ENCODE results near the gene LRRC63. TPM values are rescaled to one million over a fixed set of nuclear protein-coding genes. Genes with fewer than 3 reads are reported as not detected.

Gene LRRC63
- total RNA-seq, 1 experiment from 2014 or later = not detected

DNA sequence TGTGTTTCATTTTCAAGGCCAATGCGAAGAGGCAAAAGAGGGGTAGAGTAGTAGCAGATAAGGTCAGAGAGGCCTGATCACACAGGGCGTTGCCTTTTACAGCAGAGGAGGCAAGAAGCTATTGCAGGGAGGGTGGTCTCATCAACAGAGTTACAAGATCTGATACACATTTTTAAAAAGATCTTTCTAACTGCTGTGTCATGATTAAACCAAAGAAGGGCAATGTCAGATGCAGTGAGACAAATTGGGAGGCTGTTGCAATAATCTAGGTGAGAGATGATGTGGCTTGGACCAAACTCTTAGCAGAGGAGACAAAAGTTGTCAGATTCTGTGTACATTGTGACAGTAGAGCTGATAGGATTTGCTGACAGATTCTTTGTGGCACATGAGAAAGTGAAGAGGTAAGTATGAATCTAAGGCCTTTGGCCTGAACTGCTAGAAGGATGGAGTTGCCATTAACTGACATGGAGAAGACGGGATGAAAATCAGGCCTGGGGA lies 13.0 kb upstream of the LRRC63 start:
- Histone ChIP-seq H3K79me2 (ENCODE audit: low read length) (no peaks in the 10 kb centered on the region), H3K27me3 (ENCODE audit: low read length) (no peaks in the 10 kb centered on the region), H2AFZ (ENCODE audit: low read length) (no peak overlapping the region), H3K36me3 (ENCODE audit: insufficient read depth, low read length) (no peaks in the 10 kb centered on the region), H3K9me3 (ENCODE audit: low read length) (no peaks in the 10 kb centered on the region), H3K4me3 (ENCODE audit: low read length) (no peak overlapping the region), H3K9ac (ENCODE audit: low read length) (no peak overlapping the region), H4K20me1 (ENCODE audit: insufficient read depth, low read depth, low read length) (no peaks in the 10 kb centered on the region), H3K4me2 (ENCODE audit: low read depth, low read length, poor library complexity, severe bottlenecking) (no peak overlapping the region), H3K27ac (ENCODE audit: low read length) (no peak overlapping the region), H3K4me1 (ENCODE audit: low read length) (no peaks in the 10 kb centered on the region), H3K9me2 (replicated peaks; ENCODE audit: insufficient read depth, low read length) (no peaks in the 10 kb centered on the region)
- no peak for DNase-seq

DNA sequence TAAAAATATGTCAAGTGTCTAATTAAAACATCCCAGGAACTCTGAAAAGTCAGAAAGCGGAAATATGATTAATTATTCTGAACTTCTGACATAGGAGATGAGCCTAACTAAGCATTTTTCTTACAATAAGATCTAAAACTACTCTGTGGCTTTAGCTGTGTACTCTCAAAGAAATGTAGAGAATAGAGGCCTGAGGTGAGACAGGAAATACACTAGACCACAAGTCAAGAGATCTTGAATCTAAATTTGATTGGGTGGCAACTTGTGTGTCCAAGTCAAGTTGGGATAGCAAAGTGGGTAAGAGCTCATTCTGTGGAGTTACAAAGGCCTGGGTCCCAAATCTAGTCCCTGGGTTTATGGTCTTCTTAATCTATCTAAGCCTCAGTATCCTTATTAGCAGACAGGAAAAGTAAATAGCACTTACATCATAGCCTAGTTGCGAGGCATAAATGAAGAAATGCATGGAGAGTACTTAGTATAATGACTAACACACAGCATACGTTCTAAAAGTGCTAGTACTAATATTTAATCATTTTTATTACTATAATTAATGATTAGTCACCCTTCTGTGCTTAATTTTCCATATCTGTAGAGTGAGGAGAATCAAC lies 9.4 kb upstream of the LRRC63 start:
- Histone ChIP-seq H3K4me1 (ENCODE audit: low read length) (no peaks in the 10 kb centered on the region), H3K36me3 (ENCODE audit: insufficient read depth, low read length) (no peaks in the 10 kb centered on the region), H3K27ac (ENCODE audit: low read length) (no peak overlapping the region), H4K20me1 (ENCODE audit: insufficient read depth, low read depth, low read length) (no peaks in the 10 kb centered on the region), H3K9ac (ENCODE audit: low read length) (no peak overlapping the region), H3K4me3 (ENCODE audit: low read length) (no peak overlapping the region), H3K27me3 (ENCODE audit: low read length) (no peaks in the 10 kb centered on the region), H3K79me2 (ENCODE audit: low read length) (no peaks in the 10 kb centered on the region), H3K4me2 (ENCODE audit: low read depth, low read length, poor library complexity, severe bottlenecking) (no peak overlapping the region), H2AFZ (ENCODE audit: low read length) (no peak overlapping the region), H3K9me3 (ENCODE audit: low read length) (no peaks in the 10 kb centered on the region), H3K9me2 (replicated peaks; ENCODE audit: insufficient read depth, low read length) (no peaks in the 10 kb centered on the region)
- DNase-seq = peak; percentile 38

DNA sequence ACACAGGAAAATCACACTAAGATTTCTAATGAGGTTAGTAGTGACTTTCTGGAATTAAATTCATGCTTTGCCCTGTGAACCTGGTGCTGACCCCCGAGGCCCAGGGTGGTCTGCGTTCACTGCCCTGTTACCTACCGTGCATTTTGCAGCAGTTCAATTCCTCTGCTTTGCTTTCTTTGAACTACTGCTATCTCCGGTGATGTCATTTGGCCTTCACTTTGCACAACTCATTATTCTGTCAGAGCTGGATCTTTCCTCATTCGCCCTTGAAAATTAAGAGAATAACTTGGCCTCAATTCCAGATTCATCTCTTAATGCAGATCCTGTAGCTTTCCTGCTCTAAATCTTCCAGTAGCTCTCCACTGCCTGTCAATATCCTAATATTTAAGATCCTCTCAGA lies 8.8 kb upstream of the LRRC63 start:
- Histone ChIP-seq H2AFZ (ENCODE audit: low read length) (no peak overlapping the region), H3K9ac (ENCODE audit: low read length) (no peak overlapping the region), H4K20me1 (ENCODE audit: insufficient read depth, low read depth, low read length) (no peaks in the 10 kb centered on the region), H3K4me1 (ENCODE audit: low read length) (no peaks in the 10 kb centered on the region), H3K27me3 (ENCODE audit: low read length) (no peaks in the 10 kb centered on the region), H3K4me2 (ENCODE audit: low read depth, low read length, poor library complexity, severe bottlenecking) (no peak overlapping the region), H3K79me2 (ENCODE audit: low read length) (no peaks in the 10 kb centered on the region), H3K9me2 (replicated peaks; ENCODE audit: insufficient read depth, low read length) (no peaks in the 10 kb centered on the region), H3K4me3 (ENCODE audit: low read length) (no peak overlapping the region), H3K36me3 (ENCODE audit: insufficient read depth, low read length) (no peaks in the 10 kb centered on the region), H3K27ac (ENCODE audit: low read length) (no peak overlapping the region), H3K9me3 (ENCODE audit: low read length) (no peaks in the 10 kb centered on the region)
- peak; percentile 23 for DNase-seq

DNA sequence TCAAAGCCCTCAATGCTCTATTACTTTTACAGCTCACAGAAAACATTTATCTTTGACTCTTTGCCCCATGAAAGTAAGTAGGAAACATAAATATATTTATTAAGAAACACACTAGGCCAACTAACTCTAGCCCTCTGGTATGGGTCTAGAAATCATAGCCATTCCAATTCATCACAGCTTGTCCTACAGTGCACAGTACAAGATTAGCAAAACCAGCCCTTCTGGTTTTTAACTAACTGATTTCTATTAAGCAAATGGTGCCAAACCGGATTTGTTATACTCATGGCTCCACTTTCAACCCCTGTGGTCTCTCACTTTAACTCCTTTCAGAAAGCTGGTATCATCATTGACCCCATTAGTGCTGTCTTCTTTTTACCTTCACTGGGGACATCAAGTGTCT lies 5.6 kb upstream of the LRRC63 start:
- no peaks in the 10 kb centered on the region for H3K9me2 ChIP-seq (replicated peaks; ENCODE audit: insufficient read depth, low read length)
- H3K4me3 ChIP-seq (ENCODE audit: low read length) = no peak overlapping the region
- DNase-seq = peak; percentile 10
- H3K27me3 ChIP-seq (ENCODE audit: low read length) = no peaks in the 10 kb centered on the region
- no peak overlapping the region for H3K4me2 ChIP-seq (ENCODE audit: low read depth, low read length, poor library complexity, severe bottlenecking)
- no peaks in the 10 kb centered on the region for H3K9me3 ChIP-seq (ENCODE audit: low read length)
- H4K20me1 ChIP-seq (ENCODE audit: insufficient read depth, low read depth, low read length) = no peaks in the 10 kb centered on the region
- H3K79me2 ChIP-seq (ENCODE audit: low read length) = no peaks in the 10 kb centered on the region
- no peak overlapping the region for H2AFZ ChIP-seq (ENCODE audit: low read length)
- no peak overlapping the region for H3K9ac ChIP-seq (ENCODE audit: low read length)
- no peaks in the 10 kb centered on the region for H3K36me3 ChIP-seq (ENCODE audit: insufficient read depth, low read length)
- peaks cover 2% of the 10 kb centered on the region for H3K4me1 ChIP-seq (ENCODE audit: low read length)
- H3K27ac ChIP-seq (ENCODE audit: low read length) = no peak overlapping the region

DNA sequence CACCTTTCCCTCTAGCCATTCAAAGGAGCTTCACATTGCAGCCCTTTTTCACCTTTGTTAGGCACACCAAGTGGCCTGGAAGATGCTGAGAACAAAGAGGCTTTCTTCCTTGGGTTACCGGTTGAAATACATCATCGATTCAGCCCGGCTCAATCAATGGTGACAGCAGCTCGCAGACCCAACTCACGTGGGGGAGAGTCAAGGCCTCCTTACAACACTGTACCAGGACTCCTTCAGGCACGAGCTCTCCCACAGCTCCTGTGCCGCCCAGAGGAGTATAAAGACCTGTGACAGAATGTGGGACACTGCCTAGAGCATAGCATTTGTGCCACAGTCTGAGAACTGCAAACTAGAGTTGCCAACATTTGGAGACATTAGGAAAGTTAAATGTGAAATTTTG lies 3.9 kb upstream of the LRRC63 start:
- no peak overlapping the region for H2AFZ ChIP-seq (ENCODE audit: low read length)
- H3K79me2 ChIP-seq (ENCODE audit: low read length) = no peaks in the 10 kb centered on the region
- no peak overlapping the region for H3K27ac ChIP-seq (ENCODE audit: low read length)
- no peak overlapping the region for H3K4me2 ChIP-seq (ENCODE audit: low read depth, low read length, poor library complexity, severe bottlenecking)
- no peaks in the 10 kb centered on the region for H3K27me3 ChIP-seq (ENCODE audit: low read length)
- H3K9ac ChIP-seq (ENCODE audit: low read length) = no peak overlapping the region
- H3K36me3 ChIP-seq (ENCODE audit: insufficient read depth, low read length) = no peaks in the 10 kb centered on the region
- peak; percentile 25 for DNase-seq
- no peaks in the 10 kb centered on the region for H4K20me1 ChIP-seq (ENCODE audit: insufficient read depth, low read depth, low read length)
- H3K4me3 ChIP-seq (ENCODE audit: low read length) = no peak overlapping the region
- no peaks in the 10 kb centered on the region for H3K9me2 ChIP-seq (replicated peaks; ENCODE audit: insufficient read depth, low read length)
- H3K9me3 ChIP-seq (ENCODE audit: low read length) = no peaks in the 10 kb centered on the region
- H3K4me1 ChIP-seq (ENCODE audit: low read length) = peaks cover 14% of the 10 kb centered on the region

DNA sequence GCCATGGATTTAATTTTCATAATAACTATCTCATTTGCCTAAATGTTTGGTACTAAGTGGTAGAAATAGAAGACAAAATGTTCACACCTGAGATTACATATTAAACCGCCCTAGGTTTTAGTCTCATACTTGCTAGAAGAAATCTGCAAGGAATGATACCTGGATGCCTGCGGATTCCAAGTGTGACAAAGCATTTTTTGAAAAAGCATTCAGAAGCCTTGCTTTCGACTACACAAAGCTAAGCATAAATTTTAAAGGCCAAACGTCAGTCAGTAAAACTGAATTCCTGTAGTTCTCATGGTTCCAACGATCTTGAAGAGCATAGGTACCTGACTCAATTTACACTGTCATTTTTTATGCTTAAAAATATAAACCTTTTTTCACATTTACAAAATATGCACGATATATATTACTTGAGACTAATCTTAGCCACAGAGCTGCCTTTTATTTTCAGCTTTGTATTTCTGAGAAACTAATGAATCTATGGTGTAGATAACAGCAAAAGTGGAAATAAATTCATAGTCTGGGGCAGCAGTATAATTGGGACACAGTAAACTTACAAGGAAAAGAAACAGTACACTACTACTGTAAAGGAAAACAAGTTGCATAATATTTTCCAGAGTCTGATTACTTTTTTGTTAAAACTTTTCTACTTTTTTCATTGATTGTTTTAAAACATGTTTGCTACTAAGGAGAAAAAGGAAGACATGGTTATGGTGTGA lies 1.2 kb upstream of the LRRC63 start:
- Histone ChIP-seq H3K27ac (ENCODE audit: low read length) (no peak overlapping the region), H3K9ac (ENCODE audit: low read length) (no peak overlapping the region), H3K79me2 (ENCODE audit: low read length) (no peaks in the 10 kb centered on the region), H3K36me3 (ENCODE audit: insufficient read depth, low read length) (no peaks in the 10 kb centered on the region), H3K4me1 (ENCODE audit: low read length) (peaks cover 14% of the 10 kb centered on the region), H2AFZ (ENCODE audit: low read length) (no peak overlapping the region), H3K4me2 (ENCODE audit: low read depth, low read length, poor library complexity, severe bottlenecking) (peak overlapping the region; percentile 66), H3K4me3 (ENCODE audit: low read length) (no peak overlapping the region), H3K9me2 (replicated peaks; ENCODE audit: insufficient read depth, low read length) (no peaks in the 10 kb centered on the region), H3K27me3 (ENCODE audit: low read length) (no peaks in the 10 kb centered on the region), H3K9me3 (ENCODE audit: low read length) (no peaks in the 10 kb centered on the region), H4K20me1 (ENCODE audit: insufficient read depth, low read depth, low read length) (no peaks in the 10 kb centered on the region)
- DNase-seq = peak; percentile 27

DNA sequence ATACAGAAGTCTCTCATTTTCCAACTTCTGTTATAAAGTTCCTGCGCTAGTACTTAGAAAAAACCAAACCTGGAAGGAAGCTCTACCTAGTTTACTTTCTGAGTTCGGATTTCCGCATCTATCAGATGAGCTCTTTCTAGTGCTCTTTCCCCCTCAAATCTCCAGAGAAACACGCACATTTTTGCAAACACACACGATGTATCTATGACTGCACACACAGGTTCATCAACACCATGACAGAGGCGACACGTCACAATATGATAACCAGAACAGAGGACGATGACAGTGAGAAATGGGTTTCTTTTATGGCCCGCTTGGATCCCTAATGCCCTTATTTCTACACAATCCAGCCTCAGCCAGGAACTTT lies 629 bp upstream of the LRRC63 start:
- Histone ChIP-seq H3K9me3 (ENCODE audit: low read length) (no peaks in the 10 kb centered on the region), H3K79me2 (ENCODE audit: low read length) (no peaks in the 10 kb centered on the region), H3K4me1 (ENCODE audit: low read length) (peaks cover 14% of the 10 kb centered on the region), H4K20me1 (ENCODE audit: insufficient read depth, low read depth, low read length) (no peaks in the 10 kb centered on the region), H3K36me3 (ENCODE audit: insufficient read depth, low read length) (no peaks in the 10 kb centered on the region), H3K9ac (ENCODE audit: low read length) (peak overlapping the region; percentile 19), H3K27me3 (ENCODE audit: low read length) (no peaks in the 10 kb centered on the region), H2AFZ (ENCODE audit: low read length) (peak overlapping the region; percentile 57), H3K4me3 (ENCODE audit: low read length) (peak overlapping the region; percentile 40), H3K4me2 (ENCODE audit: low read depth, low read length, poor library complexity, severe bottlenecking) (peak overlapping the region; percentile 66), H3K27ac (ENCODE audit: low read length) (no peak overlapping the region), H3K9me2 (replicated peaks; ENCODE audit: insufficient read depth, low read length) (no peaks in the 10 kb centered on the region)
- DNase-seq = peak; percentile 32

DNA sequence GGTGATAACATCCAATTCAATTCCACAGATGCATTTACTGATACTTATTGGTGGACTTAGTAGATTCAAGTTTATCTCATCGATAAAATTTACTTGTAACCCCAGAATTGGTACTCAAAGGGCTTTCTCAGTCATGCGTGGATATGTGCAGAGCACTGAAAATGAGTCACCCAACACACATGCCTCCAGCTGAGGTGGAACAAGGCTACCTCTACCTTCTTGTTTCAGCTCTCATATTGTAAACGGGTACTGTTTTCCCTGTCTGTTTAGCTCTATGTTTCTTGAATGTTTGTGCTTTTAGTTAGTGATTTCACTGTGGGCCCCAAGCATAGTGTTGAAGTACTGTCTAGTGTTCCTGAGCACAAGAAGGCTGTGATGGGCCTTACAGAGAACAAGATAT lies 1.5 kb downstream of the LRRC63 start:
- Histone ChIP-seq H3K4me3 (ENCODE audit: low read length) (no peak overlapping the region), H3K79me2 (ENCODE audit: low read length) (no peaks in the 10 kb centered on the region), H4K20me1 (ENCODE audit: insufficient read depth, low read depth, low read length) (no peaks in the 10 kb centered on the region), H3K9me3 (ENCODE audit: low read length) (no peaks in the 10 kb centered on the region), H2AFZ (ENCODE audit: low read length) (no peak overlapping the region), H3K27me3 (ENCODE audit: low read length) (no peaks in the 10 kb centered on the region), H3K27ac (ENCODE audit: low read length) (no peak overlapping the region), H3K4me1 (ENCODE audit: low read length) (peaks cover 14% of the 10 kb centered on the region), H3K9me2 (replicated peaks; ENCODE audit: insufficient read depth, low read length) (no peaks in the 10 kb centered on the region), H3K36me3 (ENCODE audit: insufficient read depth, low read length) (no peaks in the 10 kb centered on the region), H3K4me2 (ENCODE audit: low read depth, low read length, poor library complexity, severe bottlenecking) (no peak overlapping the region), H3K9ac (ENCODE audit: low read length) (no peak overlapping the region)
- peak; percentile 36 for DNase-seq

All from Karpas-422 (cell line).